AG10803 (cell line): ENCODE data around the gene CHI3L2.

Experiments used
- DNase-seq: peaks from one replicate; pipeline ENCODE4 v3.0.0; 2010; ENCODE audit warnings: low read depth
- H3K4me3 ChIP-seq: 2 replicates; pipeline ENCODE4 v1.5.1; 2011; ENCODE audit warnings: mild to moderate bottlenecking, low read length, control low read depth
- CTCF ChIP-seq: conservative IDR thresholded peaks from 2 replicates; pipeline ENCODE4 v1.5.1; 2011; ENCODE audit warnings: mild to moderate bottlenecking, low read length, control low read depth, inconsistent platforms

Gene CHI3L2

GRCh38 chr1:111252786-111253185 is 25.3 kb downstream of the CHI3L2 start:
- no peak overlapping the region for H3K4me3 ChIP-seq
- DNase-seq: no peak
- TF ChIP-seq CTCF: no peak

- no peak for TF ChIP-seq CTCF
- no peak for DNase-seq
- no peak overlapping the region for H3K4me3 ChIP-seq
Observed at GRCh38 chr1:111253876-111254275, 26.4 kb downstream of the CHI3L2 start.

- no peak for TF ChIP-seq CTCF
- DNase-seq: no peak
- no peak overlapping the region for H3K4me3 ChIP-seq
Observed at GRCh38 chr1:111256988-111257658, 29.6 kb downstream of the CHI3L2 start.

- no peak for DNase-seq
- no peak for TF ChIP-seq CTCF
- no peak overlapping the region for H3K4me3 ChIP-seq
Observed at GRCh38 chr1:111267801-111268508, 40.4 kb downstream of the CHI3L2 start.

- no peak for DNase-seq
- no peak for TF ChIP-seq CTCF
- H3K4me3 ChIP-seq: no peak overlapping the region
Observed at GRCh38 chr1:111269825-111270406, 42.4 kb downstream of the CHI3L2 start.

GRCh38 chr1:111270771-111271463 is 43.4 kb downstream of the CHI3L2 start:
- TF ChIP-seq CTCF: no peak
- no peak for DNase-seq
- no peak overlapping the region for H3K4me3 ChIP-seq

- H3K4me3 ChIP-seq: no peak overlapping the region
- TF ChIP-seq CTCF: no peak
- DNase-seq: no peak
Observed at GRCh38 chr1:111271464-111271801, 43.9 kb downstream of the CHI3L2 start.
